ELR (cell line): ENCODE results near the gene LRG1.

Experiments
- DNase-seq: peaks from one replicate; pipeline ENCODE4 v3.0.0-alpha.2; 2015; ENCODE audit warnings: low read depth

LRG1 gene, protein sequence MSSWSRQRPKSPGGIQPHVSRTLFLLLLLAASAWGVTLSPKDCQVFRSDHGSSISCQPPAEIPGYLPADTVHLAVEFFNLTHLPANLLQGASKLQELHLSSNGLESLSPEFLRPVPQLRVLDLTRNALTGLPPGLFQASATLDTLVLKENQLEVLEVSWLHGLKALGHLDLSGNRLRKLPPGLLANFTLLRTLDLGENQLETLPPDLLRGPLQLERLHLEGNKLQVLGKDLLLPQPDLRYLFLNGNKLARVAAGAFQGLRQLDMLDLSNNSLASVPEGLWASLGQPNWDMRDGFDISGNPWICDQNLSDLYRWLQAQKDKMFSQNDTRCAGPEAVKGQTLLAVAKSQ

DNA sequence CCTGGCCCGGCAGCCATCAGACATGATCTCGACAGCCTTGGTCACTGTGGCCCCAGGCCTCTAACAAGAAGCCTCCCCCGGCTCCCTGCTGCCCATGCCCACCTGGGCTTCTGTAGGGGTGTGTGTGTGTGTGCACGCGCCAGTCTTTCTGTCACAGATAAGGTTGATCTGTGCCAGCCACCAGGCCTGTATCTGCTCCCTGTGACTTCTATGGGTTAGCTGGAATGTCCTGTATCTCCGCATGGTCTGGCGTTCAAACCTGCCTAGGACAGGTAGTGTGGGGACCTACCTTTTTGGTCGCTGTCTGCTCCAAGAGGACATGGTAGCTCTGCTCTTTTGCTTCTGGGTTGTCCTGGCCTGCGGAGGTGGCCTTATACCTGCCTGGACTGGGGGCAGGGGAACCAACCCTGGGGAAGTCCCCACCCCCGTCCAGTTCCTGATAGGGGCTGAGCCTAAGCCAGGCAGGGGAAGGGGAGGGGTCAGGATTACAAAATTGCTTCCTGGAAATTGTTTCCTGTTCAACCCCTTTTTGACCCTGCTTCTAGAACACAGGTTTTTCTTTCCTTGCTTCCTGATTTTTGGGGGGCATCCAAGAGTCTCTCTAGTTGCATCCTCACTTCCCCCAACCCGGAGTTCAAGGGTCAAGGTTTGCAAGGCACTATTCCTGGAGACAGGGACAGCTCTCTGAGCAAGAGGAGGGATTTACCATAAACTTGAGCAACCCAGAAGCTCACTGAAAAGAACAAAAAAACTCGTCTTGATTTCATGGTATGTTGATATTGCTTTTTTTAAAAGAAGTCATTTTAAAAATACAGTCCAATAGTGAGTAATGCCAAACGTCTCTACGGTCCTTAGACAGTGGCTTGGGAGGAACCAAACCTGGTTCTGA is at the start of gene LRG1:
Gene LRG1 (minus strand): TSS at position 344 of the 889 bp plus-strand sequence. CDS start 23 bp downstream, at position 321.
- DNase-seq = no peak

DNA sequence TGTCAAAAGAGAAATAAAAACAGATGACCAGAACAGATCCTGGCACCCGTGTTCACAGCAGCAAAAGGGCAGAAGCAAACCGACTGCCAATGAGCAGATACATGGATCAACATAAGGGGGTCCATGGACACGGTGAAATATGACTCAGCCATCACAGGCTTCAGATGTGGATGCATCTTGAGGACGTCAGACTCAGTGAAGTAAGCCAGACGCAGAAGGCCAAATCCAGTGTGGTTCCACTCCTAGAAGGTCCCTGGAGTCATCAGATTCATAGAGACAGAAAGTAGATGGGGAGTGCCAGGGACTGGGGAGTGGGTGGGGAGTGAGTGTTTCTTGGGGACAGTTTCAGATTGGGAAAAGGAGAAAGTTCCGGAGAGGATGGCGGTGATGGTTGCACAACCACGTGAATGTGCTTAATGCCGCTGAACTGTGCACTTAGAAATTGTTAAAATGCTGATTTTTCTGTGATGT is 48.5 kb upstream of the LRG1 start:
- no peak for DNase-seq

DNA sequence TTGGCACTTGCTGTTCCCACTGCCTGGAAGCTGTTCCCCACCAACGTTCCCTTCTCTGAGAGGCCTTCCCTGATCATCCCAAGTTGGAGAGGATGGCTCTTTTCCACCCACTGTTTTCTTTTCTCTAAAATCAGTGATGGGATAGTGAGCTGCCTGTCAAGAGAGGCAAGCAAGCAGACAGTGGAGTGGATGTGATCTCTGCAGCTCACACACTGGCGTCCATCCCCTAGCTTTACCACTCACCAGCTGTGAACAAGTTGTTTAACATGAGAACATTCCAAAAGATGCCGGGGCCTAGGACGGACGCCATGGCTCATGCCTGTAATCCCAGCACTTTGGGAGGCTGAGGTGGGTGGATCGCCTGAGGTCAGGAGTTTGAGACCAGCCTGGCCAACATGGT is 47.7 kb upstream of the LRG1 start:
- DNase-seq = no peak

DNA sequence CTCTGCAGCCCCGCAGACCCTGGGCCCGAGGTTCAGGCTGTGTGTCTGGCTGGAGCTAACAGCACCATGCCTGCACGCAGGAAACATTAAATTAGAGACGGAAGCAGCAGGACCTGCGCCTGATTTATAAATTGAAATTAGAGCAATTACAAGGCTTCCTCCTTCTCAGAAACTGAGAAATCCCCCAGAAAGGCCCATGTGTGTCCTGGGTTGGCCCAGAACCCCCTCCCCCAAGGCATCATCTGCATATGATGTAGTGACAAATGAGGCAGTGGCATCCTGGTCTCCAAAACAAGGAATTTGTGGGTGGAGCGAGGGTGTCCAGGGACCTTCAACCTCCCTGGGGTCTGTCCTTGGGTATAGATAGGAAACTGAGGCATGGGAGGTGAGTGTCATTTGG is 46.9 kb upstream of the LRG1 start:
- DNase-seq = no peak

DNA sequence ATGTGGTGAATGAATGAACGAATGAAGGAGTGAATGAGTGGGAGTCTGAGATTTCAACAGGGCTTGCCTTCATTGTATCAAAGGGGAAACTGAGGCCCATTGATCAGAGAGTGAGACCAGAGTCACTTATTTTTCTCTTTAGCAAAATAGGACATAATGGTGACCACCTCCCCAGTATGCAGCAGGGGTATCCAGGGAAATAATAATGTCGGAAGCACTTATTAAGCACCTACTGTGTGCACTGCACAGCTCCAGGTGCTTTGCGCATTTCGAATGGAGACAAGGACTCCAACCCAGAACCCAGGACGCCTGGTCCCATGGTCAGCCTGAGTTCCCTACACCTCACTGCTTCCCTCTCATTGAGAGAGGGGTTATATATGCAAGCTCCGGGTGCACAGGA is 46.4 kb upstream of the LRG1 start:
- no peak for DNase-seq

DNA sequence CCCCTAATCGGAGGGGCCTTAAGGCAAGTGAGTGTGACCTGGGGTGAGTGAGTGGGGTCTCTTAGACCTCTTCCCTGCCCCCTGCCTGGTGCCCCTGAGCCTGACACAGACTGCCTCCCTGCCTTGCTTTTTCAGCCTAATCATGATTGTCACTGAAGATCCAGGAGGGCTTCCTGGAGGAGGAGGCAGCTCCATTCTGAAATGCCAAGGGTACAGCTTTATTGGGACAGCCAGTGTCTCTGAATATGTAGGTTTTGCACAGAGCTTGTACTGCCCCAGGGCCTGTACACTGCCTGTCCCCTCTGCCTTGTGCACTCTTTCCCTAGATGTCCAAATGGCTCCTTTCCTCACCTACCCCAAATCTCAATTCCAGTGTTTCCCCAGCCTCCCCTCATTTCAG is 45.7 kb upstream of the LRG1 start:
- DNase-seq = no peak

DNA sequence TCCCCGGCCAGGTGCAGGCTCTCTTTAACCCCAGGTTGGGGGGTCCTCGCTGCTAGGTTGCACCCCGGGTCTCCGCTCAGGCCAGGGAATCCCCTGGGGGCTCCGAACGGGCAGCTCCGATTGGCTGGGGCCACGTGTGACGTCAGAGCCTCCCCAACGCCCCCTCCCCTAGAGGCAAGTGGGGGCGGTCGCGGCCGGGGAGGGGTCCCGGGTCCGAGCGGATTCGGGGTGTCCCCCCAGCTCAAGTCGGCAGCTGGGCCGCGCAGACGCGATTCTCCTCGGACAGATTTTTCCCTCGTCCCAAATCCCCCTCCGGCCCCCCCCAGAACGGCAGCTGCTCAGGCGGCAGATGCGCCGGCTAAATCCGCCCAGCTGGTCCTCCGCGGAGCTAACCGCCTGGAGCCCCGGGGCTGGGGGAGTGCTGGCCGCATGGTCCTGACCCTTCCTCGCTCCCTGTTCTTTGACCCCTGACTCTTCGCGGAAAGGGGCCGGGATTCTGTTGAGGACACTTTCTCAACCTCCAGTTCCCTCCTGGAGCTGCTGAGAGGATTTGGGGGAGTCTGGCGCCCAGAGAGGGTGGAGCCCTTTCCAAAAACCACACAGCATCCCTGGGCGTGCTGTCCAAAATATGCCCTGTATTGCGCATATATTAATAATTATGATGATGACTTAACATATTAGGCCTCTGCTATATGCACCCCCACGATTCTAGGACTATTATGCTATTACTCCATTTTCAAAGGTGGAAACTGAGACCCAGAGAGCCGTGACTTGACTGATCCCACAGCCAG is 45.0 kb upstream of the LRG1 start:
- DNase-seq = no peak

DNA sequence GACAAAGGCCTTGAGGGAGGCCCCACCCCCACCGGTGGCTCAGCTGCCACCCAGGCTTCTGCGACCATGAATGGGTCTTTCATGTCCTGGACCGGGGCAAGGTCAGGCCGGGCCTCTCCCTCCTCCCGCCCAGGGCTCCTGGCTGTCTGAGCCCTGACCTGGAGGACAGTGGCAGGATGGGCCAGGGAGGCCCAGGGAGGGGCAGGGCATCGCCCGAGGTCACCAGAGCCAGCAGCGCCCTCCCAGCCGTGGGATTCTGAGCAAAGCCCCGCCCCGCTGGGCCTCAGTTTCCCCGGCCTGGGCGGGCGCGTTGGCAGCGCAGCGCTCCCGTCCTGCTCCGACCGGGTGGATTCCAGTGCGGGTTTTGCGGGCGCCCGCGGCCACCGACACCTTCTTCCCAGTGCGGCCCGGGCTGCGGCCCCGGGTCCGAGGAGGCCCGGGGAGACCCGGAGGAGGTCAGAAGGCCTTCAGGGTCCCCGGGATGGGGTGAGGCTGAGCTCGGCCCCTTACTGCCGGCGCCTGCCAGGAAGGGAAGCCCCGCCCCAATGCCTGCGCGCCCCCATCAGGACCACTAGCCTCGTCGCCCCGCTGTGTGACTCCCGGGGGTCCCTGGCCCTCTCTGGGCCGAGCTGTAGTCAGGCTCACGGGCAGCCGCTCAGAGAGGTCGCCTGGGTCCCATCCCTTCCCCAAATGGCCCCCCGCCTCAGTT is 44.3 kb upstream of the LRG1 start:
- DNase-seq = no peak

DNA sequence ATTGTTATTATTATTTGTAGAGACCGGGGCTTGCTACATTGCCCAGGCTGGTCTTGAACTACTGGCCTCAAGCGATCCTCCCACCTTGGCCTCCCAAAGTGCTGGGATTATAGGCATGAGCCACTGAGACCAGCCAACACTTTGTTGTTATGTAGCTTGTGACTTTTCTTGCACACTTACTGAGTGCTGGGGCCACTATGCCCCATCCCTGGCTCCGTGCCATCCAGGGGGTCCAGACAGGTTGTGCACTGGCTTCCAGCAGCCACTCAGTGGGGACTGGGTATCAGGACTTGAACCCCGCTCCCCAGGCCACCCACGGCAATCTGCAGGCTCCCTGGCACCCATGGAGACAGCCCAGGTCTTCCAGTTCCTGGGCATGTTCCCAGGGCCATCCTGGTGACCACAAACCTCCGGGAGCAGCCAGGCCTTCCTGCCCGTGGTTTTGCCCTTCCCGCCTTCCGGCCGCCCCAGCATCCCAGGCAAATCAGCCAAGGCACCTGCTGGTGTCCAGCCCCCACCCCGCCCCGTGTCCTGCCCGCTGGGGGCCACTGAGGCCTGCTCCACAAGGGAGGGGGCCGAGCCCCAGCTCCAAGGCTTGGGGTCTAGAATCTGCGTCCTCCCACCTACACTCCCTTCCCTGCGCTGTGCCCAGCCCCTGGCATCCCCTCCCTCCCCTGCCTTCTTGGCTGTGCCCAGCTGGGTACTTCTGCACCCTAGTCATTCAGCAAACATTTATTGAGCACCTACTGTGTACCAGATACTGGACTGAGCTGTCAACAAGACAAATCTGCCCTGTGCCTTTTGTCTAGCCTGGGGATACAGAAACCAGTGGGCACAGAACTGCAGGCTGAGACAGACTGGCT is 43.4 kb upstream of the LRG1 start:
- DNase-seq = peak; percentile 38

DNA sequence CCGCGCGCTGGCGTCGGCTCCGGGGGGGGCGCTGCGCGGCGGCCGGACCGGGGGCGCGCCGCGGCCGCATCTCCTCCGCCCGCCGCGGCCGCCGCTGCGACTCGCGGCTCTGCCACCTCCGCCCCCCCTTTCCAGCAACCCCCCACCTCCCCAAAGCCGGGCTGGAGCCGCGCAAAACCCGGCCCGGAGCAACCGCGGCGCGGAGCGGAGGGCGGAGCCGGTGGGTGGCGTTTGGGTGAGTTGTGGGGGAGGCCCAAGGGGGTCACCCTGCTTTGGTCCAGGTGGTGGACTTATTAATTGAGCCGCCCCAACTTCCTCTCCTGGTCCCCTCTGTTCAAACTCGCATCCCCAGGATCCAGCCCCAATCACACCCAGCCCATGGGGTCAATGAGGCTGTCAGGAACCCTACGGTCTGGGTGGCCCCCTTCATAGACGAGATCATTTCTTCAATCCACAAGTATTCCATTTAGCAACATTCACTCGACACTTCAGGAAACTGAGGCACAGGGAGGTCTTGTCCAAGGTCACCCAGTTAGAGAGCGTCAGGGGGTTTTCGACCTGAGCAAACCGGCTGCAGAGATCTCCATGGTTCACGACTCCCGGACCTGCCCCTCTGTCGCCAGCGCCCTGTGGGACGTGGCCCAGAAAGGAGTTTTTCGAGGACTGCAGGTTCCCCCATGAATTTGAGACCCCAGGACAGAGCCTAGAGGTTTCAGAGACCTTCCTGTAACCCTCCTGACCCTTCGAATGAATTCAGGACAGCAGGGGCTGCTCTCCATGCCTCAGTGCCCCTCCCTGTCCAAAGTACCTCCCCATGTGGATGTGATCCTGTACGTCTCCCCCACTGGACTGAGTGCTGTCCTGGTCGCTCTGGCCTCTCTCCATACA is 42.1 kb upstream of the LRG1 start:
- peak; percentile 37 for DNase-seq

DNA sequence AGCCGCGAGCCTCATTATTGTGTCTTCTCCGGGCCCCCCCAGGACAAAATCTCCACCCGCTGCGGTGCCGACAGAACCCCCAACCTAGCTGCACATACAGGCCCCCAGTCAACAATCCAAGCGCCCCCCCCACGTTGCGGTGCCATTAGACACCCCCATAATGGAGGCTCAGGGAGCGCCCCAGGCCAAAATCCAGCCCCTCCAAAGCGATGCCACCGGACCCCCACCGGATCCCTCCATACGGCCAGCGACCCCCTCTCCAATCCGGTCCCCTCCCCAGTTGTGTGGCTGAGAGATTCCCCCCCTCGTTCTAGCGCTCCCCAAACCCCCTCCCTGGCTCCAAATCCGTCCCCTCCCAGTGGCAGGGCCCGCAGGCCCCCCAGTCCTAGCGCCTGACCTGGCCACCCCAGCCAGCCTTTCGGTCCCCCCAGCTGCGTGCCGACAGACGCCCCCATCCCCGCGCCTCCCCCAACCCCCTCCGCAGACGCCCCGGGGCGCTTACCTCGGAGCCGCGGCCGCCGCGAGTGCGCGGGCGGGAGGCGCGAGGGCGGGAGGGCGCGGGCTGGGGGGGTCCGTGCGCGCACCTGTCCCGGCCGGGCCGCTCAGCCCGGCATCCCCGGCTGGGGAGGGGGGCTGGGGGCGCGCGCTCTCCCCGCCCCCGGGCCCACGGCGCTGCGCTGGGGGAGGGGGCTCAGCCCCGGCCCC is 41.3 kb upstream of the LRG1 start:
- no peak for DNase-seq

DNA sequence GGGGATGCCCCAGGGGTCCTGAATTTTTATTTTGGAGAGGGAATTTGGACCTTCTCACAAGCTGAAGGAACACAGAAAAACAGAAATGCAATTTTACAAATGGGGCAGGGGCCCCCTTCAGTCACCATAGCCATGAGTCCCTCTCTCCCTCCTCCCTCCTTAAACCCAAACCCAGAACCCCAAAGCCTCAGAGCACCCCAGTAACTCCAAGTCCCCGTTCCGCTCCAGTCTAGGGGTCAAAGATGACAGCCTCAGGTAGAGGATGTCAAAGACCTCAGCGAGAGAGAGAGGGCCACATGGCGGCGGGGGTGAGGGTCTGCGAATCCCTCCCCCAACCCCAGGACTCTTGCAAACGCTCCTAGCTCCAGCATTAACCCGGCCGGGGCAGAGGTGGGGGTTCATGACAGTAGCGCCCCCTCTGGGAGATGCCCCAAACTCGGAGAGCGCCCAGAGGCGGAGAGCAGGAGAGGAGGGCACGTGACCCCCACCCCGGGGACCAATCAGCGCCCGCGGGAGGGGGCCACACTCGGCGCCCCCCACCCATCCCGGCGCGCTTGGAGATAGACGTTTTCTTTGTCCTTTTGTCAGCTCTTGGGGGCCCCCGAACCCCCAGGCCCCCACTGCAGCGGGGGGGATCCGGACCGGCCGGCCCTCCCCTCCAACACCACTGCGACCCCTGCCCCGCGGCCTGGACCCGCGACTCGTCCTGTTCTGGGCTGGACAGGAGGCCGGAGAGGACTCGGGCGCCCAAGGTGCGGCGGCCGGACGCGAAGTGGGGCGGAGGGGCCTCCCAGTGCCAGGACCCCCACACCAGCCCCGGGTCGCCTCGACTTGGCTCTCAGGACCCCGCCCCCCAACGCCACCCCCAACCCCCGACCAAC is 40.4 kb upstream of the LRG1 start:
- no peak for DNase-seq

DNA sequence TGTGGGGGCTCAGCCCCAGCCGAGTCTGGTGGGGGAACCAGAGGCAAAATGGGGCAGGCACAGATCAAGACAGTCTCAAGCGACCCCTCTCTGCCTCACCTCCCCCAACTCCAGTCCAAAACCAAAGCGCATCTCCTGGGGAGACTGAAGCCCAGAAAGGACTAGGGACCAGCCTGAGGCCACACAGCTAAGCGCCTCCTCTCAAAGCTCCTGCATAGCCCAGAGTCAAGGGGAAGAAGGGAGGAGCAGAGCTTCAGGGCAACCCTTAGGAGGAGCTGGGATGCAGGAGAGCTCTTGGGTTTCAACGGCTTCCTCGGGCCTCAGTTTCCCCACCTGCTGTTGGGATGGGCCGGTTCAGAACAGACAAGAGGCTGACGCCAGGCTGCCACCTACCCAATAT is 39.6 kb upstream of the LRG1 start:
- no peak for DNase-seq

DNA sequence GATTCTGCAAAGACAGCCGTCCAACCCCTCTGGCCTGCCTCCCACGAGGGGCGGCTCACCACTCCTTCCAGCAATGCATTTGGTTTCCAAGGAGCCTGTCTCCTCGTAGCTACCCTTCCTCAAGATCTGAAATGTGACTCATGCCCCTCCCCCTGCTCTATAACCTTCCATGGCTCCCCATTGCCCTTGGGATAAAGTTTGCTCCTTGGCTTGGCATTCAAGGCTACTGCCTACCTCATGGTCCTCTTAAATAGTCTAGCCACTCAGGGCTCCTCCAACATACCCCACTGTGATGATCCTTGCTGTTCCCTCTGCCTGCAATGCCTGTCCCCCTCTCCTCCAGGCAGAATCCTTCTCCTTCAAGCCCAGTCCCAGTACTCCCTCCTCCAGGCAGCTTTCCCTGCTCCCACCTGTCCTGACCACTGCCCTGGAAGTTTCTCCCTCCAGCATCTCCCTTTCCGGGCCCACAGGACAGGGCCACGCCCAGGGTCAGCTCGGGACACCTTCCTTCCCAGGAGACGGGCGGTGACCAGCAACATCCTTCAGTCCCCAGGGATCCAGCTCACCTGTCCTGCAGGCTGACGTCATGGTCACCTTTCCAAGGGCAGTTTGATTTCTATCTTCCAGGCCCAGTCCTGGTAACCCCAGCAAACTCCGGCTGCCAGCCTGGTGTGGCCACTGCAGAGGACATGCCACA is 38.9 kb upstream of the LRG1 start:
- no peak for DNase-seq

DNA sequence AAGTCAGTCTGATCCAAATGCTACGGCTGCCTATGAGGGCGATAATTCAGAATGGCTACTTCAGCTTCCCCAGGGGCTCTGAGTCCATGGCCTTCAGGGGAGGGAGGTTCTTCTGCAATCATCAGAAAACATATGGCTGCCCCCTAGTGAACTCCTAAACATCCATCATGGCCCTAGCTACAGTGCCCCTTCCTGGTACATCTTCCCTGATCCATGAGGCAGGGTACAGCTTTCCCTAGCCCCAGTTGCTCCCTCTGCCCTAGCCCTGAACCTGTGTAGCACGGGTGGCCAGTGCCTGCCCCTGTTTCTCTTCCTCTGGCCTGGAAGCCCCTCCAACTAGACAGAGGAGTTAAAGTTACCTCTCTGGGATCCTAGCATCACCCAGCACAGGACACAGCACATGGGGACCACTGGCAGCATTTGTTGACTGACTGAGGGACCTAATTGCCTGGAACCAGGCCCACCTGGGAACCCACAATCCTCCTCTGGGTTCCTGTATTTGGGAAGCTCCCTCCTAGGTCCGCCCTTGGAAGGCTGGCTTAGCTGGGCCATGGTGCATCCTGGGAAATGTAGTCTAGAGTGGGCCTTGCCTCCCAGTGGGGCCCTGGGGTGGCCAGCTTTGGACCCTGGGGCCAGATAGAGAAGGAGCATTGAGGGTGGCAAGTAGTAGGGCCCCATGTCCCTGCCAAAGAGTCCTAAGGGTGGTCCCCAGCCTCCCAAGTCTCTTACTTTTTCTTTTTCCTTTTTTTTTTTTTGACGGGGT is 37.4 kb upstream of the LRG1 start:
- DNase-seq = peak; percentile 50
